HG03558 (cell line): Measurements from ENCODE around the gene VPS36.
"Not testable (repeated sequence)": the region's sequence is repeated elsewhere in the genome, so short reads cannot be mapped to it uniquely, and the experiment has no call there.

Experiments
- ATAC-seq: cut with Tn5 transposase; IDR thresholded peaks from one replicate; pipeline ENCODE4 v1.9.1; 2021; ENCODE audit warnings: moderate number of reproducible peaks; ENCODE audit not compliant: unreplicated experiment; ENCODE audit errors: extremely low read depth

VPS36 gene

GRCh38 chr13:52385870-52386269, 64.6 kb downstream of the VPS36 start:
- no peak for ATAC-seq

- no peak for ATAC-seq
Observed at GRCh38 chr13:52383366-52383765, 67.1 kb downstream of the VPS36 start.

GRCh38 chr13:52378312-52378711, 72.1 kb downstream of the VPS36 start:
- ATAC-seq, result no peak

GRCh38 chr13:52377898-52378297, 72.5 kb downstream of the VPS36 start:
- ATAC-seq, result no peak

- ATAC-seq, result no peak
Observed at GRCh38 chr13:52374873-52375411, 75.5 kb downstream of the VPS36 start.

GRCh38 chr13:52374389-52374788, 76.0 kb downstream of the VPS36 start:
- no peak for ATAC-seq

GRCh38 chr13:52373277-52373676, 77.2 kb downstream of the VPS36 start:
- ATAC-seq, result not testable (repeated sequence)

GRCh38 chr13:52371736-52372247, 78.6 kb downstream of the VPS36 start:
- no peak for ATAC-seq

GRCh38 chr13:52366291-52366690, 84.1 kb downstream of the VPS36 start:
- no peak for ATAC-seq
